AG09309 (cell line): ENCODE data around the gene ARFGAP3.

ENCODE experiments used
- DNase-seq: peaks from one replicate; pipeline ENCODE4 v3.0.0-alpha.2; 2010; ENCODE audit warnings: low read depth
- H3K4me3 ChIP-seq: 2 replicates; pipeline ENCODE4 v1.5.1; 2011; ENCODE audit warnings: mild to moderate bottlenecking, low read depth, low read length, moderate library complexity; ENCODE audit not compliant: control insufficient read depth
- CTCF ChIP-seq: IDR thresholded peaks from 2 replicates; pipeline ENCODE4 v1.5.1; 2011; ENCODE audit warnings: mild to moderate bottlenecking, low read depth, low read length, inconsistent platforms; ENCODE audit not compliant: insufficient read depth, control insufficient read depth; ENCODE audit errors: missing control alignments

ARFGAP3 gene

GRCh38 chr22:42879371-42880021 is 22.4 kb upstream of the ARFGAP3 start:
- DNase-seq: no peak
- no peak for TF ChIP-seq CTCF
- H3K4me3 ChIP-seq: no peak overlapping the region

GRCh38 chr22:42878561-42879305 is 21.7 kb upstream of the ARFGAP3 start:
- no peak overlapping the region for H3K4me3 ChIP-seq
- DNase-seq: no peak
- TF ChIP-seq CTCF: no peak

DNA sequence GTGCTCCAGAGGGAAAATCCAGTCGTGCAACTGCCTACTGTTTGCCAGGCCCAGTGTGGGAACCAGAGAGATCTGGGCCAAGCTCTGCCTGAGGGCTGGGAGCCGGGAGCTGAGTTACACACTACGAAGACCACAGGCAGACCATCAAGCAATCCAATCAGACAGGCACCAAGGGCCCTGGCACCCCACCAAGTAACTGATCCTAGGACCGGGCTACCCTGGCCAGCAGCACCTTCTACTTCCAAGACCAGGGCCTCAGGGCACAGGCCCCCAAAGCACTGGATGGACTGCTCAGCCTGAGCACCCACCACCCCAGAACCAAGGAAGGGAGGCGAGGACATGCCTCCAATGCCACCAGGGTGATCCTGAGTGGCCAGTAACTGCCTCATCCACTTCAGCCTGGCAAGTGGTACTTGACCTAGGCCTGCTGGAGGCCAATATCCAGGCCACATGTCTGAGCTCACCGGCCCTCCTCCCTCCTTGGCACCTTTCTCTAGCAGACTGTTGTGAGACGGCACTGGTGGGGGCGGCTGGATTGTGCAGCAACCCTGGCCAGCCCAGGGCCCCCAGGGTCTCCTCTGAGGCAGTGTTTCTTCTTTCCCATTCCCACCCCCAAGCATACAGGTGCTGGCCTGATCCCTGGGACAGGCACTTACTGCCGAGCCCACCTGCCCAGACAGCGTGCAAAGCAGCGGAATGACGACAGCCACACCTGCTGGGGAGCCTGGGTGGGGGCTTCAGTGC is 20.7 kb upstream of the ARFGAP3 start:
- no peak for TF ChIP-seq CTCF
- DNase-seq: no peak

DNA sequence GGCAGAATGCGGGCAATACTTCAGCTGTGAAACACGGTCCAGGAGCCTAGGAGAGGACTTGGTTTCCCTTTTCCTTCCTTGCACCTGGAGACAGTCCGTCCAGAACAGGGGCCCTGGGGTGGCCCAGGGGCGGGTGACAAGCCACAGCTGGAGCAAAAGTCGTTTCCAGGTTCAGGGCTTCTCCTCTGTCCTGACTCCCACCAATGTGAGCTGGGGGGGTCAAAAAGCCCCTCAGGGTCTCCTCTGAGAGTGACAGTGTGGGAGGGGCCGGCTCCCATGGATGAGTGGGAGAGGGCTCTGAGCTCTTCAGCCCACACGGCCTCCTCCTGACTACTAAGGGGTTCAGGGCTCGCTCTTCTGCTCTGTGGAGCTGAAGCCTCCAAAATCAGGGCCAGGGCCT is 20.1 kb upstream of the ARFGAP3 start:
- no peak for TF ChIP-seq CTCF

More for the DNA sequence above, 20.7 kb upstream of the ARFGAP3 start:
- H3K4me3 ChIP-seq: no peak overlapping the region

DNA sequence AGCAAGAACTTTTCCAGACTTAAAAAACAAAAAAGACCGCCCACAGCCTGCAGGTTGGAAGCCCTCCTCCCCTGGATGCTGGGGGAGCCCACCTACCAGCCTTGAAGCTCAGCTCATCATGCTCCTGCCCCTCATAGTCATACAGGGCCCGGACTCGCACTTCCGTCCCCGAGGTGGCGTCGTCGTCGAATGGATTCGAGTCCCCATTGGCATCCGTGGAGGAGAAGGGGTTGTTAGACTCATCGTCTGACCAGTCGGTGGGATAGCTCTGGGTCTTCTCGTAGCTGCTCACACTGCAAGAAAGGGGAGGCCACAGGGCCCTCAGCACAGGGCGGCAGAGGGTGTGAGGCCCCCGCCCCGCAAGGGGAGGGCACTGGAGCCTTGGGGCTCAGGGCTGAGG is 19.0 kb upstream of the ARFGAP3 start:
- no peak for TF ChIP-seq CTCF
- H3K4me3 ChIP-seq: no peak overlapping the region
- no peak for DNase-seq

More for the DNA sequence above, 20.1 kb upstream of the ARFGAP3 start:
- no peak overlapping the region for H3K4me3 ChIP-seq
- DNase-seq: no peak

DNA sequence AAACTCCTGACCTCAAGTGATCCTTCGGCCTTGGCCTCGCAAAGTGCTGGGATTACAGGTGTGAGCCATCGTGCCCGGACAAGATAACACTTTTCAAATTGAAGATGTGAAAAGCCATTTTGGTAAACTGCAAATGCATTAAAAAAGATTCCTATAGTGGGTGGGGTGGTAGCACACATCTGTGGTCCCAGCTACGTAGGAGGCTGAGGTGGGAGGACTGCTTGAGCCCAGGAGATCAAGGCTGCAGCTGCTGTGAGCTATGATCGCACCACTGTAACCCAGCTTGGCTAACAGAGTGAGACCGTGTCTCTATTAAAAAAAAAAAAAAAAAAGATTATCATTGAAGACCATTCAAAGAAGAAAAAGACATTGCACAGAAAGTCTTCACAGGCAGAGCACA is 16.9 kb upstream of the ARFGAP3 start:
- TF ChIP-seq CTCF: no peak
- no peak for DNase-seq
- no peak overlapping the region for H3K4me3 ChIP-seq
